NCI-H1436 treated with DMSO at 0.1 percent for 48 hours (cell line): ENCODE results near the gene SNX4.
"Not testable (repeated sequence)": the region's sequence is repeated elsewhere in the genome, so short reads cannot be mapped to it uniquely, and the experiment has no call there.

Source experiments
- DNase-seq: peaks from one replicate; lab custom pipeline; 2025; lab: John Stamatoyannopoulos, UW

Gene SNX4

GRCh38 chr3:125462722-125463299, 57.2 kb downstream of the SNX4 start:
- no peak for DNase-seq

- no peak for DNase-seq
Measured at GRCh38 chr3:125461896-125462295, 58.1 kb downstream of the SNX4 start.

- no peak for DNase-seq
Measured at GRCh38 chr3:125460233-125460632, 59.8 kb downstream of the SNX4 start.

- DNase-seq = no peak
Measured at GRCh38 chr3:125443923-125444322, 76.1 kb downstream of the SNX4 start.

- no peak for DNase-seq
Measured at GRCh38 chr3:125442506-125442905, 77.5 kb downstream of the SNX4 start.

GRCh38 chr3:125440970-125441369, 79.0 kb downstream of the SNX4 start:
- DNase-seq = no peak

GRCh38 chr3:125440559-125440955, 79.4 kb downstream of the SNX4 start:
- DNase-seq = no peak

- no peak for DNase-seq
Measured at GRCh38 chr3:125437631-125438435, 82.2 kb downstream of the SNX4 start.

GRCh38 chr3:125436921-125437320, 83.1 kb downstream of the SNX4 start:
- DNase-seq = no peak

- DNase-seq = no peak
Measured at GRCh38 chr3:125435231-125435630, 84.8 kb downstream of the SNX4 start.

- no peak for DNase-seq
Measured at GRCh38 chr3:125434582-125435011, 85.4 kb downstream of the SNX4 start.

GRCh38 chr3:125433611-125434041, 86.4 kb downstream of the SNX4 start:
- no peak for DNase-seq

GRCh38 chr3:125433091-125433534, 86.9 kb downstream of the SNX4 start:
- no peak for DNase-seq

GRCh38 chr3:125431912-125432790, 87.9 kb downstream of the SNX4 start:
- no peak for DNase-seq

GRCh38 chr3:125431391-125431790, 88.6 kb downstream of the SNX4 start:
- DNase-seq = no peak

- DNase-seq = no peak
Measured at GRCh38 chr3:125428216-125428830, 91.7 kb downstream of the SNX4 start.

GRCh38 chr3:125418306-125418705, 101.7 kb downstream of the SNX4 start:
- DNase-seq = no peak

GRCh38 chr3:125416235-125416634, 103.8 kb downstream of the SNX4 start:
- DNase-seq = no peak

GRCh38 chr3:125414669-125415068, 105.3 kb downstream of the SNX4 start:
- DNase-seq = no peak

GRCh38 chr3:125410922-125411321, 109.1 kb downstream of the SNX4 start:
- DNase-seq = no peak

- DNase-seq = no peak
Measured at GRCh38 chr3:125406070-125406469, 113.9 kb downstream of the SNX4 start.

GRCh38 chr3:125405515-125405914, 114.5 kb downstream of the SNX4 start:
- DNase-seq = not testable (repeated sequence)
